ENCODE measurements around the gene CCDC182.

Gene CCDC182

GRCh38 chr17:57745242-57745641 is at the start of gene CCDC182:
TSS of gene CCDC182 (minus strand) at chr17:57745299. CDS start at chr17:57745272, 27 bp downstream.
- no peak for FAIRE-seq
- DNase-seq (ENCODE audit: insufficient read length, low spot score) = no peak

- DNase-seq (ENCODE audit: insufficient read length, low spot score) (no peak), FAIRE-seq (no peak)
Measured at GRCh38 chr17:57794841-57795240, 49.7 kb upstream of the CCDC182 start.

- FAIRE-seq = no peak
Measured at GRCh38 chr17:57788725-57789124, 43.6 kb upstream of the CCDC182 start.

GRCh38 chr17:57785022-57785421 is 39.9 kb upstream of the CCDC182 start:
- FAIRE-seq (no peak), DNase-seq (ENCODE audit: insufficient read length, low spot score) (no peak)

More at GRCh38 chr17:57788725-57789124, 43.6 kb upstream of the CCDC182 start:
- no peak for DNase-seq (ENCODE audit: insufficient read length, low spot score)

GRCh38 chr17:57784226-57784895 is 39.3 kb upstream of the CCDC182 start:
- no peak for DNase-seq (ENCODE audit: insufficient read length, low spot score)
- FAIRE-seq = no peak

GRCh38 chr17:57783338-57783742 is 38.2 kb upstream of the CCDC182 start:
- no peak for FAIRE-seq
- peak; percentile 60 for DNase-seq (ENCODE audit: insufficient read length, low spot score)

GRCh38 chr17:57782647-57783337 is 37.7 kb upstream of the CCDC182 start:
- FAIRE-seq = no peak
- no peak for DNase-seq (ENCODE audit: insufficient read length, low spot score)

- no peak for FAIRE-seq
- DNase-seq (ENCODE audit: insufficient read length, low spot score) = no peak
Measured at GRCh38 chr17:57782062-57782490, 37.0 kb upstream of the CCDC182 start.

GRCh38 chr17:57781386-57782061 is 36.4 kb upstream of the CCDC182 start:
- DNase-seq (ENCODE audit: insufficient read length, low spot score) (no peak), FAIRE-seq (no peak)

- FAIRE-seq (no peak), DNase-seq (ENCODE audit: insufficient read length, low spot score) (no peak)
Measured at GRCh38 chr17:57779706-57780105, 34.6 kb upstream of the CCDC182 start.

GRCh38 chr17:57778306-57778705 is 33.2 kb upstream of the CCDC182 start:
- no peak for DNase-seq (ENCODE audit: insufficient read length, low spot score)
- no peak for FAIRE-seq

- DNase-seq (ENCODE audit: insufficient read length, low spot score) (no peak), FAIRE-seq (no peak)
Measured at GRCh38 chr17:57776366-57776765, 31.3 kb upstream of the CCDC182 start.

- DNase-seq (ENCODE audit: insufficient read length, low spot score) = no peak
- no peak for FAIRE-seq
Measured at GRCh38 chr17:57774872-57775271, 29.8 kb upstream of the CCDC182 start.

- DNase-seq (ENCODE audit: insufficient read length, low spot score) (no peak), FAIRE-seq (no peak)
Measured at GRCh38 chr17:57773557-57773956, 28.5 kb upstream of the CCDC182 start.

GRCh38 chr17:57772774-57773173 is 27.7 kb upstream of the CCDC182 start:
- no peak for FAIRE-seq

GRCh38 chr17:57767561-57767960 is 22.5 kb upstream of the CCDC182 start:
- FAIRE-seq = no peak

More at GRCh38 chr17:57772774-57773173, 27.7 kb upstream of the CCDC182 start:
- no peak for DNase-seq (ENCODE audit: insufficient read length, low spot score)

GRCh38 chr17:57766318-57766943 is 21.3 kb upstream of the CCDC182 start:
- DNase-seq (ENCODE audit: insufficient read length, low spot score) (no peak), FAIRE-seq (no peak)

More at GRCh38 chr17:57767561-57767960, 22.5 kb upstream of the CCDC182 start:
- no peak for DNase-seq (ENCODE audit: insufficient read length, low spot score)

GRCh38 chr17:57762452-57763395 is 17.6 kb upstream of the CCDC182 start:
- FAIRE-seq = no peak
- no peak for DNase-seq (ENCODE audit: insufficient read length, low spot score)

- DNase-seq (ENCODE audit: insufficient read length, low spot score) (no peak), FAIRE-seq (no peak)
Measured at GRCh38 chr17:57761887-57762286, 16.8 kb upstream of the CCDC182 start.

GRCh38 chr17:57760046-57760445 is 14.9 kb upstream of the CCDC182 start:
- DNase-seq (ENCODE audit: insufficient read length, low spot score) (no peak), FAIRE-seq (no peak)
